ENCODE data around the gene SMC1A. TPM values are rescaled to one million over a fixed set of nuclear protein-coding genes. Genes with fewer than 3 reads are reported as not detected.

SMC1A gene
- total RNA-seq, 4 donors from 2014 or later, result 22.4 to 64.3 (median 27.4) TPM

DNA sequence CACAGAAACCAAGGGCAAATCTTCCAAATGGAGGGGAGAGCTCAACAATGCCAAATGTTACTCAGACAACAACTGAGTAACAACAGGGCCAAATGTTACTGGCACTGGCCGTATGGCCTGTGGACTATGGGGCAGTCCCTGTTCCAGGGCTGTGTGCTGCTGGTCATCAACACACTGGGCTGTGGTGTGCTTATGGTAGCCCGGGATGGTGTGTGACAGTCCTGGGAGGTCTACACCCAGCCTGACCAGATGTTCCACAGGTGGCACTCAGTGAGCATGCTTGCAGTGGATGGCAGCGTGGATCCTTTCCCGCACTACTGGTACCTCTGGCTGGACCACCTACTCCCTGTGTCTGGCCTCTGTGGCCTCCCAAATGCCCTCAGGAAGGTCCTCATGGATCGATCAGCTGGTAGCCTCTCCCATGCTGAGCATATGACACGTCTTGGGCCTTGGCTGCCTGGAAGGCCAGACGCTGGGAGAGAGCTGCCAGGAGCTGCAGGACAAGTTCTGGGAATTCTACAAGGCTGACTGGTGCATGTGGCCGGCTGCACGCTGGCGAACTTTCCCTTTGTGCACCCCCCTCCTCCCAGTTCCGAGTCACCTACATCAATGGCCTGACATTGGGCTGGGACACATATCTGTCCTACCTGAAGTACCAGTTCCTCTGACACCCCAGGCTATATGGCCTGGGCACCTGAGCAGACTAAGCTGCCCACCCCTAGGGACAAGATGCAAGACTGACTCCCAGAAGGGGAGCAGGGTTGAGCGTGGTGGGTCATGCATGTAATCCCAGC, 81.4 kb downstream of the SMC1A start:
- no peak for DNase-seq (ENCODE audit: low spot score in 2 of 2)
- Histone ChIP-seq H3K9me3 (no peaks in the 10 kb centered on the region), H3K4me1 (no peaks in the 10 kb centered on the region), H3K27ac (no peak overlapping the region), H3K4me3 (no peak overlapping the region), H3K27me3 (no peaks in the 10 kb centered on the region), H3K36me3 (no peaks in the 10 kb centered on the region)
- 78 to 82% methylated on average over 1 to 9 of the region's 12 CpGs for WGBS, 2 donors
- TF ChIP-seq POLR2A (IDR thresholded peaks at IDR 0.05) (no peak), EP300 (IDR thresholded peaks at IDR 0.05) (no peak)

DNA sequence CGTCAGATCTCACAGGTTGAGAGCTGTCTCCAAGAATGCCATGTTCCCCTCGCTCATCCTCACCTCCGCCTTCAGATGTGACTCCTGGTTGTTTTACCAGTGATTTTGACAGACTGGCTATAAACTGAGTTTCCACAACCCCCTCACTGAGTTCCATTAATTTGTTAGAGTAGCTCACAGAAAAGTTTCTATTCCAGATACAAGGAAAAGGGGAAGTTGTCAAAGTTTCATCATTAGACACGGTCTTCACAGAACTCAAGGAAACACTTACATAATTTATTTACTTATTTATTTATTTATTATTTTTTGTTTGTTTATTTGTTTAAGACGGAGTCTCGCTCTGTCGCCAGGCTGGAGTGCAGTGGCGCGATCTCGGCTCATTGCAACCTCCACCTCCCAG, 85.4 kb downstream of the SMC1A start:
- Histone ChIP-seq H3K36me3 (no peaks in the 10 kb centered on the region), H3K4me3 (no peak overlapping the region), H3K4me1 (no peaks in the 10 kb centered on the region), H3K9me3 (no peaks in the 10 kb centered on the region), H3K27ac (no peak overlapping the region), H3K27me3 (peaks cover 0 to 20% of the 10 kb centered on the region in 2 donors)
- TF ChIP-seq POLR2A (IDR thresholded peaks at IDR 0.05) (no peak), EP300 (IDR thresholded peaks at IDR 0.05) (no peak)
- TF ChIP-seq, protein P1, sequence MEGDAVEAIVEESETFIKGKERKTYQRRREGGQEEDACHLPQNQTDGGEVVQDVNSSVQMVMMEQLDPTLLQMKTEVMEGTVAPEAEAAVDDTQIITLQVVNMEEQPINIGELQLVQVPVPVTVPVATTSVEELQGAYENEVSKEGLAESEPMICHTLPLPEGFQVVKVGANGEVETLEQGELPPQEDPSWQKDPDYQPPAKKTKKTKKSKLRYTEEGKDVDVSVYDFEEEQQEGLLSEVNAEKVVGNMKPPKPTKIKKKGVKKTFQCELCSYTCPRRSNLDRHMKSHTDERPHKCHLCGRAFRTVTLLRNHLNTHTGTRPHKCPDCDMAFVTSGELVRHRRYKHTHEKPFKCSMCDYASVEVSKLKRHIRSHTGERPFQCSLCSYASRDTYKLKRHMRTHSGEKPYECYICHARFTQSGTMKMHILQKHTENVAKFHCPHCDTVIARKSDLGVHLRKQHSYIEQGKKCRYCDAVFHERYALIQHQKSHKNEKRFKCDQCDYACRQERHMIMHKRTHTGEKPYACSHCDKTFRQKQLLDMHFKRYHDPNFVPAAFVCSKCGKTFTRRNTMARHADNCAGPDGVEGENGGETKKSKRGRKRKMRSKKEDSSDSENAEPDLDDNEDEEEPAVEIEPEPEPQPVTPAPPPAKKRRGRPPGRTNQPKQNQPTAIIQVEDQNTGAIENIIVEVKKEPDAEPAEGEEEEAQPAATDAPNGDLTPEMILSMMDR (IDR thresholded peaks at IDR 0.05), result no peak
- no peak for DNase-seq (ENCODE audit: low spot score in 2 of 2)
- 84 to 88% methylated on average over 10 of the region's 10 CpGs for WGBS, 2 donors

DNA sequence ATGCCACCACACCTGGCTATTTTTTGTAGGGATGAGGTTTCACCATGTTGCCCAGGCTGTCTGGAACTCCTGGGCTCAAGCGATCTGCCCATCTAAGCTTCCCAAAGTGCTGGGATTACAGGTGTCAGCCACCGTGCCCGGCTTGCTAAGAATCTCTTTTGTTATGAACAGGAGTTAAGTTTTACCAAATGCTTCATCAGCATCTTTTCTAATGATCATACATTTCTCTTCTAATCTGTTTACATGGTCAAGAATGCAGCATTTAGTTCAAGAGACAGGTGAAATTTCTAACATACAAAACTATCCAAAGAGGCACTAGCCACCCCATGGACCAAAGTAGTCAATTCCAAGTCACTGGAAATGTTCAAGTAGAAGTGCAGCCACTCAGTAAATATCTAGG, 88.6 kb downstream of the SMC1A start:
- WGBS, 2 donors, result 78 to 85% methylated on average over 3 of the region's 3 CpGs
- H3K36me3 ChIP-seq, result no peaks in the 10 kb centered on the region

DNA sequence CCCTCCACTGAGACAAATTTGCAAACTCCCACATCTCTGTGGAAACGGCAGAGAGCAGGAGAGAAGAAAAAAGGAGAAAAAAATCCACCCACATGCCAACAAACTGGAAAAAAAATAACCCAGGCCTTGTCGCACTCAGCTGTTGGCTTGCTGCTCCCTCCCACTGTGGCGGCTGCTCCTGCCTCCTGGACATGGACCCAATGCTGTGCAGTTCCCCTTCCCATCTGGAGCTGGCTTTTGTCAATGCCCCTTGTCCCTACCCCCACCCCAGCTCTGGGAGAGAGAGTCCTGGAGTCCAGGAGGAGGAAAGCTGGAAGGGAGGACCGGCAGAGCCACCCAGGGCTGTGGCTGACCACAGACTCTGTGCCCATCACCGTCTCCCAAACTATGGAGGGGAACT, 90.2 kb downstream of the SMC1A start:
- 24 to 37% methylated on average over 4 to 5 of the region's 5 CpGs for WGBS, 2 donors
- no peak overlapping the region for H3K27ac ChIP-seq
- no peak overlapping the region for H3K4me3 ChIP-seq
- no peaks in the 10 kb centered on the region for H3K9me3 ChIP-seq
- DNase-seq (ENCODE audit: low spot score in 2 of 2), result no peak
- peaks cover 0 to 52% of the 10 kb centered on the region in 2 donors for H3K27me3 ChIP-seq
- no peaks in the 10 kb centered on the region for H3K4me1 ChIP-seq
- no peaks in the 10 kb centered on the region for H3K36me3 ChIP-seq
- TF ChIP-seq POLR2A (IDR thresholded peaks at IDR 0.05) (no peak), EP300 (IDR thresholded peaks at IDR 0.05) (no peak)
- TF ChIP-seq, protein P1 (IDR thresholded peaks at IDR 0.05), result no peak

More for the DNA sequence above, 88.6 kb downstream of the SMC1A start:
- Histone ChIP-seq H3K27ac (no peak overlapping the region), H3K27me3 (peaks cover 0 to 47% of the 10 kb centered on the region in 2 donors), H3K9me3 (no peaks in the 10 kb centered on the region), H3K4me3 (no peak overlapping the region), H3K4me1 (no peaks in the 10 kb centered on the region)
- TF ChIP-seq EP300 (IDR thresholded peaks at IDR 0.05), result no peak
- TF ChIP-seq, protein P1 (IDR thresholded peaks at IDR 0.05), result no peak
- no peak for TF ChIP-seq POLR2A (IDR thresholded peaks at IDR 0.05)
- no peak for DNase-seq (ENCODE audit: low spot score in 2 of 2)

DNA sequence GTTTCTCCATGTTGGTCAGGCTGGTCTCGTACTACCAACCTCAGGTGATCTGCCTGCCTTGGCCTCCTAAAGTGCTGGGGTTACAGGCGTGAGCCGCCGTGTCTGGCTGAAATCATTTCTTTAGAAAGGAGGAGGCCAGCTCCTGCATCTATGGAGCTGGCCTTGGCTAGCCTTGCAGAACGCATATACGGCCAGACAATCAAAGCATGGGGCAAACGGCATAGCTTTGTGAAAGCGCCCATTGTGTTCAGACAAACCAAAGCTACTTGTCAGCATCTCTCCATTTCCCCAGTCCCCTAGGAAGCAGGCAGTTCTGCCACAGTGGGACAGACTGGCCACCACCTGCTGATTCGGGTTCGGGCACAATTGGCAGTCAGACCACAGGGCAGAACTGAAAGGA, 92.1 kb downstream of the SMC1A start:
- Histone ChIP-seq H3K4me3 (no peak overlapping the region), H3K9me3 (no peaks in the 10 kb centered on the region), H3K36me3 (no peaks in the 10 kb centered on the region), H3K4me1 (no peaks in the 10 kb centered on the region), H3K27me3 (peaks cover 0 to 66% of the 10 kb centered on the region in 2 donors), H3K27ac (no peak overlapping the region)
- TF ChIP-seq, protein P1 (IDR thresholded peaks at IDR 0.05), result no peak
- no peak for TF ChIP-seq EP300 (IDR thresholded peaks at IDR 0.05)
- TF ChIP-seq POLR2A (IDR thresholded peaks at IDR 0.05), result no peak
- WGBS, 2 donors, result 51 to 62% methylated on average over 10 of the region's 10 CpGs
- no peak for DNase-seq (ENCODE audit: low spot score in 2 of 2)
